ENCODE data around the gene WDR74.
"Not testable (repeated sequence)": the region's sequence is repeated elsewhere in the genome, so short reads cannot be mapped to it uniquely, and the experiment has no call there.

Gene WDR74

DNA sequence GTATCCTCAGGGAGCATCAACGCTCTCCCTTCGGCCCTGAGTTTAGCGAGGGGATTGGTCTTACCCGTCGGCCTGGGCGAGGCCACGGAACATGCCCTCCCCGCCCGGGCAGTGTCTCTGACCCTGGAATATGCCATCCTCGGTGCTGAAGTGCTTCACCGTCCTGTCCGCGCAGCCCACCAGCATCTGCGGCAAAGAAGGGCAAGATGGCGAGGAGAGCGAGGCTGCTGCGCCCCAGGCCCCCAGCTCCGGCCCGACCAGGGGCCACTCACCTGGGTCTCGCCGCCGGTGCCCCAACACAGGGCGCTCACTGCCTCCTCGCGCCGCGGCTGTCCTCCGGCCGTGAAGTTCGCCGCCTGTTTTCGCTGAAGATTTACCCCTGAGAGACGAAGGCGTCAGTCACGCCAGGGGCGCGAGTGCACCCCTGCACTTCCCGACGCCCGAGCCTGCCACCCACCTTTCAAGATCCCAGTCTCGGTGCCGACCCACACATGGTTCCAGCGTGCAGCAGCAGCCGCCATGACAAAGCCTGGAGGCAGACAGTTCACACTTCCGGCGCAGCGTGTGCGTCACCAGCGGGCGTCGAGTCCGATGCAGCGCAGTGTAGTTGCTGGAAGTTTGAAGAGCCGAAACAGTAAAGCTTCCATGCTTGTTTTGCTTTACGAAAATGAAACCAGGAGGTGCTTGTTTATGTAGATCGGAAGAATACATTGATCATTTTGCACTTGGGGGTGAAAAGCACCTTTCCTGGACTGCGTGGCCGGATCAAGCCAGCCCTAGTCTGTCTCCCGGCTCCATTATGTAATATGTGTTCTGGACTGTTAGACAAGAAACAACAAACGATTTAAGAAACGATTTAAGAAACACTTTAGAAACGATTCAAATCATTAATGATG lies at the start of gene WDR74:
TSS of gene WDR74 (minus strand) at position 541 of the 896 bp plus-strand sequence. CDS start at position 521, 20 bp downstream.
- DNase-seq: peak; percentile 88 to 92

DNA sequence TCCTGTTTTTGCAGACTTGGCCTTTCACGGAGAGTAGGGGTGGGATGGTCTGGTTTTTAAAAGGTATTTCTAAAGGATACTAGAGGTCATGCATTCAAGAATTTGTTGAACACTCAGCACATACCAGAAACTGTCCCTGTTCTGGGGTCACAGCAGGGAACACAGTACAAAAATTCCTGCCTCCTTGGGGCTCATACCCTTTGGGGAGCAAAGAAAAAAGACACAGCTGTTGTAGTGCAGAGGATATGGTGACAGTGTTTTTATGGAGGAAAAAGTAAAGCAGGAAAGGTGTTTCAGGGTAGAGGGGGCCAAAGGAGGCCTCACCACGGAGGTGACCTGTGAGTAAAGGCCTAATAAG lies 49.7 kb upstream of the WDR74 start:
- no peak for DNase-seq

DNA sequence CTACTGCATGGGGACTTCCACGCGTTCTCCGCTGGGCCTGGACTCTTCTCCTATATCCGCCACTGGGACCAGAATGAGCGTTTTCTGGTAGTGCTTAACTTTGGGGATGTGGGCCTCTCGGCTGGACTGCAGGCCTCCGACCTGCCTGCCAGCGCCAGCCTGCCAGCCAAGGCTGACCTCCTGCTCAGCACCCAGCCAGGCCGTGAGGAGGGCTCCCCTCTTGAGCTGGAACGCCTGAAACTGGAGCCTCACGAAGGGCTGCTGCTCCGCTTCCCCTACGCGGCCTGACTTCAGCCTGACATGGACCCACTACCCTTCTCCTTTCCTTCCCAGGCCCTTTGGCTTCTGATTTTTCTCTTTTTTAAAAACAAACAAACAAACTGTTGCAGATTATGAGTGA lies 49.0 kb upstream of the WDR74 start:
- no peak for DNase-seq

GRCh38 chr11:62885137-62885750 lies 45.9 kb upstream of the WDR74 start:
- no peak for DNase-seq

GRCh38 chr11:62883673-62884072 lies 44.3 kb upstream of the WDR74 start:
- DNase-seq: no peak

DNA sequence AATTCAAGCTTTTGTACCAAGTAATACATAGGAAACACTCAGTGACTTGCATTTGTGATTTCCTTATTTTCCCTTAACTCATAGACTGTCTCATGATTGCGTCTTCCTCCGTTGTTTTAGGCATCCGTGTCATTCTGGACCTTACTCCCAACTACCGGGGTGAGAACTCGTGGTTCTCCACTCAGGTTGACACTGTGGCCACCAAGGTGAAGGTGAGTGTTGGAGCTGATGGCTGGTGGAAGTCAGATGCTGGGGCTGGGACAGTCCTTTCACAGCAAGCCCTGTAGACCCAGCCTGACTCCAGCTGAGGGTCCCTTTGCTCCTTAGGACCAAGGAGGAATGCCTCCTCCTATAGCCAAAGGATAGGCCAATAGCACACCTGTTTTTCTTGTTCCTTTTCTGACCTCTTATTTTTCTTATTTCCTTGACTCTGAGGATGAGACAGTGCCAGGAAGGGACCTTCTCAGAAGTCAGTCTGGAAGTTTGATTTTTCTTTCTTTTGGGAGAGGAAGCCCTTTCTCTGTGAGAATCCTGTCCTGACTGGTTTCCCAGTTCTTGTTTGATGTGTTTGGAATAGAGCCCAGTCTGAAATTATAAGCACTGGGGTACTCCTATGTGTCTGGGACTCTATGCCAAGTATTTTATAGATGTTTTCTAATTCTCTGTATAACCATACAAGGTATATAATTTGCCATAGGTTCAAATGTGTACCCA lies 43.6 kb upstream of the WDR74 start:
- DNase-seq: no peak

- no peak for DNase-seq
These were observed 43.0 kb upstream of the WDR74 start for GRCh38 chr11:62882431-62882749.

DNA sequence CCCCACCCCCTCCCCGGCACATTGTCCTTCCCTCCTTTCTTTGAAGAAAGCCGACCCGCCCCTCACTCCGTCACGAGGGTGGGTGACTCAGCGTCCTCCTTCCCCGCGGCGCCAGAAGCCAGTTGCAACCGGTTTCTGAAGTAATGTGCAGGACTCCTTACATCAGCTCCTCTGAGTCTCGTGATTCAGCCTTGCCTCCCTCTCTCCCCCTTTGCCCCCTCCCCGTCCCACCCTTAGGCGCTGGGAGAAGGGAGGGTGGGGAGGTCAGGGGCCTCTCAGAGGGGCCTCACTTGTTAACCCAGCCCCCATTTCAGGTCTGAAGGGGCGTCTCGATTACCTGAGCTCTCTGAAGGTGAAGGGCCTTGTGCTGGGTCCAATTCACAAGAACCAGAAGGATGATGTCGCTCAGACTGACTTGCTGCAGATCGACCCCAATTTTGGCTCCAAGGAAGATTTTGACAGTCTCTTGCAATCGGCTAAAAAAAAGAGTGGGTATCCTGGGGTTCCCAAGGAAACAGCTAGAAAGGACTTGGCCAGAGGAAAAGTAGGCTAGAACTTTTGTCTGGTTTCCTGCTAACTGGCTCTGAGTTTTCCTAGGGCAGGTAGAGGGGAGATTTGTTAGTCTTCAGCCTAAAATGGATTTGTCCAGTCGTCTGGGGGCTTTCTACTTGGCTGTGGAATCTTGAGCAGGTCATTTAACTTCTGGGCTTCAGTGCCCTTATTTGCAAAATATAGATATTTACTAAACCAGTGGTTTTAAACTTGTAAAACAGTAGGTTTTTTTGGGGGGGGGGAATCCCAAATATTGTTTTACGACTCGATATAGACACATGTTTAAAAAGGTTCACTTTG lies 42.4 kb upstream of the WDR74 start:
- peak; percentile 90 to 94 for DNase-seq

DNA sequence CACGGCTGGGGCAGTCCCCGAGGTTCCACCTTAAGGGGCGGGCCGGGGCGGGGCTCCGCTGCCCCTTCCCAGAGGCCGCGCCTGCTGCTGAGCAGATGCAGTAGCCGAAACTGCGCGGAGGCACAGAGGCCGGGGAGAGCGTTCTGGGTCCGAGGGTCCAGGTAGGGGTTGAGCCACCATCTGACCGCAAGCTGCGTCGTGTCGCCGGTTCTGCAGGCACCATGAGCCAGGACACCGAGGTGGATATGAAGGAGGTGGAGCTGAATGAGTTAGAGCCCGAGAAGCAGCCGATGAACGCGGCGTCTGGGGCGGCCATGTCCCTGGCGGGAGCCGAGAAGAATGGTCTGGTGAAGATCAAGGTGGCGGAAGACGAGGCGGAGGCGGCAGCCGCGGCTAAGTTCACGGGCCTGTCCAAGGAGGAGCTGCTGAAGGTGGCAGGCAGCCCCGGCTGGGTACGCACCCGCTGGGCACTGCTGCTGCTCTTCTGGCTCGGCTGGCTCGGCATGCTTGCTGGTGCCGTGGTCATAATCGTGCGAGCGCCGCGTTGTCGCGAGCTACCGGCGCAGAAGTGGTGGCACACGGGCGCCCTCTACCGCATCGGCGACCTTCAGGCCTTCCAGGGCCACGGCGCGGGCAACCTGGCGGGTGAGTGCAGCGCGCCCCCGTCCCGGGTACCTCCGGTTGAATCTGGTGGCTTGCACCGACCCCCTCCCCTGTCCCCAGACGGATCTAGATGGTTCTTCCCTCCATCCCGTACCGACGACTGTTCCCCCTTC lies 41.6 kb upstream of the WDR74 start, which contains the start of gene SLC3A2:
TSS of gene SLC3A2 (plus strand) at position 94 of the 776 bp plus-strand sequence. CDS start at position 222, 128 bp downstream.
- DNase-seq: peak; percentile 77 to 81

DNA sequence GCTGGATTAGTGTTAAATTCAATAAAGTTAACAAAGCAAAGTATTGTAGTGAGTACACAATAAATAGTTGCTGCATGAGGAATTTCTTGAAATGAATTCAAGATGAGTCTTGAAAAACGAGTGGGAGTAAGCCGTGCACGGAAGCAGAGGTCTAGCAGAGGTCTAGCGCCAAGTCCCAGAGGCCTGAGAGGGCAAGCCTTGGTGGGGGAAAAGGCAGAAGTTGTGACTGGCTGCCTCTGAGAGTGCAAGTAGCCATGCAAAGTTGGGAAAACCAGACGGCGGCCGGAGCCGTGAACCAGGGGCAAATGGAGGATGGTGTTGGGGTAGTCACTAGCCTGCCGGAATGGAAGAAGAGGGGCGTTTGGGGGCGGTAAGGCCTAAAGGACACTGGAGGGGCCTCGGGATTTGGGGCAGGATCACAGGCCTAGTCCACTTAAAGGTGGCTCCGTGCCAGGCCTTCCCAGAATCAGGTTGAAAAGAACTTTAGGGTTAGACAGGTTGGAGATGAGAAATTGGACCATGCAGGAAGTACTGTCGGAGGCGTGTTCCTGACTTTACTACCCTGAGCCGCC lies 40.9 kb upstream of the WDR74 start:
- peak; percentile 69 to 73 for DNase-seq

- peak in 1 of 2 experiments; percentile 12 for DNase-seq
These were observed 40.0 kb upstream of the WDR74 start for GRCh38 chr11:62879235-62879978.

DNA sequence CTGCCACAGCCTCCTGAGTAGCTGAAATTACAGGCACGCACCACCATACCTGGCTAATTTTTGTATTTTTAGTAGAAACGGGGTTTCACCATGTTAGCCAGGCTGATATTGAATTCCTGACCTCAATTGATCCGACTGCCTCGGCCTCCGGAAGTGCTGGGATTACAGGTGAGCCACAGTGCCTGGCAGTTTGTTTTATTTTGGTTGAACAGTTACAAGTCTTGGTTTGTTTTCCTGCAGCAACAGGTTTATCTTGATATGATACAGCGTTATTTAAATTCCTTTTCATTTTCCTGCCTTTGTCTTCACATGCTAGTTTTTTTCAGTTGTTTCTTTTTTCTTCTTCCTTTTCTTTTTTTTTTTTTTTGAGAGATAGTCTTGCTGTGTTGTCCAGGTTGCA lies 37.3 kb upstream of the WDR74 start:
- DNase-seq: no peak

GRCh38 chr11:62875698-62876478 lies 36.5 kb upstream of the WDR74 start:
- no peak for DNase-seq

GRCh38 chr11:62874851-62875250 lies 35.5 kb upstream of the WDR74 start:
- no peak for DNase-seq

DNA sequence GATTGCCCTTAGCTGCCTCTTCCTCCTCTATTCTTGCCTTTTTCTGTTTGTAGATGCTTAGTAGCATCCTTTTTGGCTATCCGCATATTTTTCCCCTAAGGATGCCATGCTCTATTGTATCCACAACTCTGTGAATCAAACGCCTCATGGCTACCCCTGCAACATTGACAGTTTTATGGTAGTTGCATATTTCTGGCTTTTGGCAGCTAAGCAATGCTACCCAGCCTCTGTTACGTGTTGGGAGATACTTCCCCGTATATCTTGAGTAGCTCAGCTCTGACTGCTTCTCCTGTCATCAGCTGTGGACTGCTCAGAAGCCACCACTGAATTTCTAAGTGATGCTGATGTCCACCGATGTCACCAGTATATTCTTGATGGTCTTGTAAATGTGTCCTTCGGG lies 26.2 kb upstream of the WDR74 start:
- no peak for DNase-seq

DNA sequence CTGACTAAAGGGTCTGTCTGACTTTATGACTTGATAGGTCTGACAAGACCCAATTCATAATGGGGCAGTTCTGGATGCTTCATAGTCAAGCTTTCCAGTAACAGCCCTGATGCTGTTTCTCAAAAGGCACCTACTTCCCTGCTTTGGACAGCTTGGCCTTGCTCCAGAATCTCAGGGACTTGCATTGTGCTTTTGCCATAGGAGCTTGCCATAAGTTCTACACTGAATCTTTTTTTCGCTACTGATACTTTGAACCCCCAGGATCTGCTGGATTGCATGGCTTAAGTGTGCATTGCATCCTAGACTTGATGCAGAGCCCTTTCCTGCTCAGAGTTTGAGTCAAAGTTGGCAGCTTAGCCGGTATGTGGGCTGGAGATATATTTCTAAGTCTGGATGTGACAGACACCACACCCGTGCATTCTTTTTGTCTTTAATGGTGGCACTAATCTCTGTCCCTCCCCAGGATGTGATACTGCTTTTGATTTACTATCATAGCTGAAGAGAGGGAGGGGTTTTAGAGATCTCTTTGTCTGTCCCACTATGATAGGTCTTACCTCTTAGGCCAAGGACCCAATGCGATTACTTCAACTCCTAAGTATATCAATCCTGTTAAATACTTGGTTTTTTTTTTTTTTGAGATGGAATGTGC lies 24.4 kb upstream of the WDR74 start:
- DNase-seq: no peak

GRCh38 chr11:62861564-62862192 lies 22.3 kb upstream of the WDR74 start:
- not testable (repeated sequence) for DNase-seq

DNA sequence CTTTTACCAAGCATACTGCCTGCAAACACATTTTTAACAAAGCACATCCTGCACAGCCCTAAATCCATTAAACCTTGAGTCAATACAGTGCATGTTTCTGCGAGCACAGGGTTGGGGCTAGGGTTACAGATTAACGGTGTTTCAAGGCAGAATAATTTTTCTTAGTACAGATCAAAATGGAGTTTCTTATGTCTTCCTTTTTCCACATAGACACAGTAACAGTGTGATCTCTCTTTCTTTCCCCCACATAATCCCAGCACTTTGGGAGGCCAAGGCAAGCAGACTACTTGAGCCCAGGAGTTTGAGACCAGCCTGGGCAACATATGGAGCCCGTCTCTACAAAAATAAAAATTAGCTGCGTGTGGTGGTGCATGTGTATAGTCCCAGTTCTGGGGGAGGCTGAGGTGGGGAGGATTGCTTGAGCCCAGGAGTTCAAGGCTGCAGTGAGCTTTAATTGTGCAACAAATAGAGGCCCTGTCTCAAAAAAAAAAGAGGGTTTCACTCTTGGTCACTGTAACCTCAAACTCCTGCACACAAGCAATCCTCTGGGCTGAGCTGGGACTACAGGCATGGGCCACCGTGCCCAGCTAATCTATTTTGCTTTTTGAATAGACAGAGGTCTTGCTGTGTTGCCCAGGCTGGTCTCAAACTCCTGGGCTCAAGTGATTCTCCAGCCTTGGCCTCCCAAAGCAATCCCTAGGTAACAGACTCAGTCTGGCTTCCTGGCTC lies 21.6 kb upstream of the WDR74 start:
- DNase-seq: no peak

All from Kasumi-1 (cell line).